SK-N-SH (cell line): ENCODE data around the gene OCA2. TPM values are rescaled to one million over a fixed set of nuclear protein-coding genes. Genes with fewer than 3 reads are reported as not detected.

Source experiments
- CTCF ChIA-PET: fragments of 300-600, 350-600 bp; formaldehyde crosslinking; extraction: SDS; loops from one replicate; lab custom pipeline; 2021; lab: Yijun Ruan, JAX
- POLR2A ChIA-PET: fragments of 350-600 bp; sonication (Branson Sonifier 250); formaldehyde crosslinking; extraction: SDS; loops from one replicate; lab custom pipeline; 2020; ENCODE audit warnings: antibody characterized with exemption, inconsistent platforms; lab: Yijun Ruan, JAX
- DNase-seq: peaks from one replicate; pipeline ENCODE4 v3.0.0; 2012
- H2AFZ ChIP-seq: fragments of 200-600 bp; sonication (generic); 2 replicates; pipeline ENCODE4 v1.8.1; 2016; ENCODE audit warnings: antibody characterized with exemption, mild to moderate bottlenecking, low read depth
- H3F3A ChIP-seq: fragments of 200-600 bp; sonication (generic); replicated peaks from 2 replicates; pipeline ENCODE3; 2016; ENCODE audit warnings: antibody characterized with exemption, mild to moderate bottlenecking; ENCODE audit not compliant: insufficient read depth
- H3K27ac ChIP-seq, 2 experiments: fragments of 200-500 bp in 1 of 2; fragments of 200-600 bp in 1 of 2; sonication (Bioruptor generic) in 1 of 2; sonication (generic), shearing (Covaris generic) in 1 of 2; 2 replicates each; pipeline versions ENCODE4 v1.5.1 to v1.6.1; 2014 to 2016; ENCODE audit warnings: low read depth in 2 of 2, inconsistent platforms in 1 of 2, low read length in 1 of 2, mild to moderate bottlenecking in 1 of 2, mixed read lengths in 1 of 2
- H3K27me3 ChIP-seq: fragments of 200-600 bp; sonication (generic), shearing (Covaris generic); 2 replicates; pipeline ENCODE4 v1.6.1; 2016; ENCODE audit warnings: mixed run types; ENCODE audit not compliant: insufficient read depth
- H3K36me3 ChIP-seq, 2 experiments: fragments of 200-500 bp in 1 of 2; fragments of 200-600 bp in 1 of 2; sonication (Bioruptor generic) in 1 of 2; sonication (generic) in 1 of 2; replicated peaks in 1 of 2; 2 replicates each; pipeline versions ENCODE3 to v1.5.1; 2014 to 2016; ENCODE audit warnings: low read length in 1 of 2, mild to moderate bottlenecking in 1 of 2; ENCODE audit not compliant: insufficient read depth in 2 of 2, control insufficient read depth in 1 of 2
- H3K4me1 ChIP-seq, 2 experiments: fragments of 200-500 bp in 1 of 2; fragments of 200-600 bp in 1 of 2; sonication (Bioruptor generic) in 1 of 2; sonication (generic), shearing (Covaris generic) in 1 of 2; 2 replicates each; pipeline versions ENCODE4 v1.5.1 to v1.6.1; 2014 to 2016; ENCODE audit warnings: low read depth in 1 of 2, low read length in 1 of 2, mixed run types in 1 of 2; ENCODE audit not compliant: insufficient read depth in 2 of 2, control insufficient read depth in 1 of 2
- H3K4me2 ChIP-seq: fragments of 200-600 bp; sonication (generic), shearing (Covaris generic); 2 replicates; pipeline ENCODE4 v1.6.1; 2017; ENCODE audit warnings: mixed run types
- H3K4me3 ChIP-seq, 2 experiments: fragments of 200-500 bp in 1 of 2; fragments of 200-600 bp in 1 of 2; sonication (Bioruptor generic) in 1 of 2; sonication (generic), shearing (Covaris generic) in 1 of 2; 2 replicates each; pipeline versions ENCODE4 v1.5.1 to v1.8.1; 2014 to 2016; ENCODE audit warnings: low read depth in 2 of 2, inconsistent platforms in 1 of 2, low read length in 1 of 2, mild to moderate bottlenecking in 1 of 2, mixed read lengths in 1 of 2, moderate library complexity in 1 of 2
- H3K79me2 ChIP-seq: fragments of 200-600 bp; sonication (generic); 2 replicates; pipeline ENCODE4 v1.8.1; 2017; ENCODE audit warnings: mild to moderate bottlenecking; ENCODE audit not compliant: insufficient read depth
- H3K9ac ChIP-seq: fragments of 200-600 bp; sonication (generic); 2 replicates; pipeline ENCODE4 v1.6.1; 2017; ENCODE audit warnings: mixed run types
- H3K9me2 ChIP-seq: fragments of 200-600 bp; sonication (generic); 2 replicates; pipeline ENCODE4 v1.6.1; 2017; ENCODE audit warnings: mixed run types
- H3K9me3 ChIP-seq: fragments of 200-600 bp; sonication (generic); 2 replicates; pipeline ENCODE4 v1.6.1; 2017; ENCODE audit warnings: mixed run types, mild to moderate bottlenecking, moderate library complexity
- H4K20me1 ChIP-seq: fragments of 200-600 bp; sonication (generic); 2 replicates; pipeline ENCODE4 v1.6.1; 2017; ENCODE audit warnings: mild to moderate bottlenecking, mixed run types; ENCODE audit not compliant: insufficient read depth
- ELF1 ChIP-seq: IDR thresholded peaks from 2 replicates; pipeline ENCODE4 v1.4.0; 2012
- FOXM1 ChIP-seq: IDR thresholded peaks from 2 replicates; pipeline ENCODE4 v1.4.0; 2012; ENCODE audit warnings: low read depth, mild to moderate bottlenecking
- GABPA ChIP-seq: IDR thresholded peaks from 2 replicates; pipeline ENCODE4 v1.4.0; 2012; ENCODE audit warnings: low read depth, mild to moderate bottlenecking
- GATA2 ChIP-seq: sonication (generic); formaldehyde crosslinking; IDR thresholded peaks from 2 replicates; pipeline ENCODE4 v1.5.0; 2020; ENCODE audit warnings: mild to moderate bottlenecking, missing genetic modification reagents
- MAX ChIP-seq: IDR thresholded peaks from 2 replicates; pipeline ENCODE4 v1.4.0; 2012; ENCODE audit warnings: low read depth
- MEF2A ChIP-seq: IDR thresholded peaks from 2 replicates; pipeline ENCODE4 v1.4.0; 2012; ENCODE audit warnings: low read depth, borderline replicate concordance
- NRF1 ChIP-seq: IDR thresholded peaks from 2 replicates; pipeline ENCODE4 v1.6.1; 2012; ENCODE audit warnings: low read depth, mild to moderate bottlenecking, low read length
- RAD21 ChIP-seq: IDR thresholded peaks from 2 replicates; pipeline ENCODE4 v1.6.1; 2012; ENCODE audit warnings: mild to moderate bottlenecking, low read length
- RCOR1 ChIP-seq: fragments of 150-350 bp; IDR thresholded peaks from 2 replicates; pipeline ENCODE4 v1.6.1; 2017; ENCODE audit warnings: antibody characterized with exemption, low read length
- RFX5 ChIP-seq: IDR thresholded peaks from 2 replicates; pipeline ENCODE4 v1.6.1; 2012; ENCODE audit warnings: mild to moderate bottlenecking, improper control_type of control experiment, low read length
- RXRA ChIP-seq: IDR thresholded peaks from 2 replicates; pipeline ENCODE4 v1.4.0; 2012; ENCODE audit warnings: low read depth, mild to moderate bottlenecking, borderline replicate concordance
- SMC3 ChIP-seq: IDR thresholded peaks from 2 replicates; pipeline ENCODE4 v1.6.1; 2012; ENCODE audit warnings: low read depth, low read length, improper control_type of control experiment
- TAF1 ChIP-seq: IDR thresholded peaks from 2 replicates; pipeline ENCODE4 v1.6.1; 2012; ENCODE audit warnings: low read depth, mild to moderate bottlenecking, low read length, moderate library complexity, borderline replicate concordance
- TCF12 ChIP-seq: IDR thresholded peaks from 2 replicates; pipeline ENCODE4 v1.4.0; 2012
- YY1 ChIP-seq: IDR thresholded peaks from 2 replicates; pipeline ENCODE4 v1.4.0; 2012; ENCODE audit warnings: low read depth, mild to moderate bottlenecking
- WGBS: methylation state at CpG from one replicate; pipeline ENCODE4 v1.1.6; 2017; ENCODE audit warnings: low lambda C conversion rate; 5-methylcytosine and 5-hydroxymethylcytosine counted together
- polyA plus RNA-seq, 3 experiments: library from polyadenylated mRNA; depleted of rRNA; stranded (reverse); fragments of >200 nt; gene quantifications; 2 replicates each; pipeline ENCODE4 v1.2.3, GENCODE V29; 2012
- TF ChIP-seq, protein P1 (sequence below): IDR thresholded peaks from 2 replicates; pipeline ENCODE4 v1.4.0; 2012; ENCODE audit warnings: low read depth, borderline replicate concordance
- TF ChIP-seq, protein P2 (sequence below): fragments of 150-350 bp; IDR thresholded peaks from 2 replicates; pipeline ENCODE4 v1.6.1; 2017; ENCODE audit warnings: antibody characterized with exemption, low read length, low read depth, borderline replicate concordance
- TF ChIP-seq, protein P3 (sequence below): fragments of 200-600 bp; sonication (generic); IDR thresholded peaks from 2 replicates; pipeline ENCODE4 v1.6.1; 2017; ENCODE audit warnings: antibody characterized with exemption, mild to moderate bottlenecking, moderate library complexity
- TF ChIP-seq, protein P4 (sequence below): fragments of 150-350 bp; IDR thresholded peaks from 2 replicates; pipeline ENCODE4 v1.6.1; 2016; ENCODE audit warnings: mild to moderate bottlenecking, low read depth, low read length

The OCA2 gene
- polyA plus RNA-seq, 1 of the 3 experiments (the other 2 are of a cell fraction), result 0.16 TPM

- no peaks in the 10 kb centered on the region for H3K9me2 ChIP-seq
- TF ChIP-seq SMC3 (no peak), FOXM1 (no peak), MEF2A (no peak), ELF1 (no peak), GABPA (no peak), MAX (no peak), RXRA (no peak), YY1 (no peak)
- TF ChIP-seq, protein P1, sequence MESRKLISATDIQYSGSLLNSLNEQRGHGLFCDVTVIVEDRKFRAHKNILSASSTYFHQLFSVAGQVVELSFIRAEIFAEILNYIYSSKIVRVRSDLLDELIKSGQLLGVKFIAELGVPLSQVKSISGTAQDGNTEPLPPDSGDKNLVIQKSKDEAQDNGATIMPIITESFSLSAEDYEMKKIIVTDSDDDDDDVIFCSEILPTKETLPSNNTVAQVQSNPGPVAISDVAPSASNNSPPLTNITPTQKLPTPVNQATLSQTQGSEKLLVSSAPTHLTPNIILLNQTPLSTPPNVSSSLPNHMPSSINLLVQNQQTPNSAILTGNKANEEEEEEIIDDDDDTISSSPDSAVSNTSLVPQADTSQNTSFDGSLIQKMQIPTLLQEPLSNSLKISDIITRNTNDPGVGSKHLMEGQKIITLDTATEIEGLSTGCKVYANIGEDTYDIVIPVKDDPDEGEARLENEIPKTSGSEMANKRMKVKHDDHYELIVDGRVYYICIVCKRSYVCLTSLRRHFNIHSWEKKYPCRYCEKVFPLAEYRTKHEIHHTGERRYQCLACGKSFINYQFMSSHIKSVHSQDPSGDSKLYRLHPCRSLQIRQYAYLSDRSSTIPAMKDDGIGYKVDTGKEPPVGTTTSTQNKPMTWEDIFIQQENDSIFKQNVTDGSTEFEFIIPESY, result no peak
- WGBS, result 43% methylated on average over 12 of the region's 12 CpGs
Measured at GRCh38 chr15:28002136-28002861, 96.8 kb downstream of the OCA2 start.

DNA sequence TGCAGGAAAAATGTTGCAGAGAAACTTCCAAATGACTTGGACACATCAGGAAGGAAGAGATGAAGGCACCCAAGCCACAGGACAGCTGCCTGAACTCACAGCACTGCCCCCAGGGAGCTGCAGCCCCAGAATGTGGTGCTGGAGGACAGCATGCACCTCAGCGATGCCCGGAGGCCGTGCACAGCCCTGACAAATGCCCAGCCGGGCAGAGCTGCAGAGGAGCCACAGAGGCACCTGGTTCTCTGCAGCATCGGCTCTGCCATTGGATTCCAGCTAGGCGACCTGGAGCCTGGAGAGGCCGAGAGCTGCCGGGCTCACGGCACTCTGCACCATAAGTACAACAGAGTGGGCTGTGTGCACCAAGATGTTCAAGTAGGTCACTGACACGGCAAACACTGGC is 97.5 kb downstream of the OCA2 start:
- Histone ChIP-seq H3K4me2 (no peak overlapping the region), H3K9me2 (no peaks in the 10 kb centered on the region), H3K9me3 (no peaks in the 10 kb centered on the region), H3F3A (no peaks in the 10 kb centered on the region), H4K20me1 (no peaks in the 10 kb centered on the region), H3K4me1 (no peaks in the 10 kb centered on the region), H3K9ac (no peak overlapping the region), H3K36me3 (no peaks in the 10 kb centered on the region), H3K27me3 (no peaks in the 10 kb centered on the region), H3K27ac (no peak overlapping the region), H3K79me2 (no peaks in the 10 kb centered on the region), H3K4me3 (no peak overlapping the region), H2AFZ (no peak overlapping the region)
- 56% methylated on average over 6 of the region's 10 CpGs for WGBS
- DNase-seq, result no peak
- CTCF ChIA-PET, result interaction anchor here (1.4 to 1.8 kb wide), 2 partner anchors 20 to 84 kb away, joined by 6 to 8 read pairs; no protein-coding TSS in a partner anchor
- POLR2A ChIA-PET, result no interaction called here
- TF ChIP-seq, protein P1, result no peak
- no peak for TF ChIP-seq GABPA
- TF ChIP-seq, protein P2, sequence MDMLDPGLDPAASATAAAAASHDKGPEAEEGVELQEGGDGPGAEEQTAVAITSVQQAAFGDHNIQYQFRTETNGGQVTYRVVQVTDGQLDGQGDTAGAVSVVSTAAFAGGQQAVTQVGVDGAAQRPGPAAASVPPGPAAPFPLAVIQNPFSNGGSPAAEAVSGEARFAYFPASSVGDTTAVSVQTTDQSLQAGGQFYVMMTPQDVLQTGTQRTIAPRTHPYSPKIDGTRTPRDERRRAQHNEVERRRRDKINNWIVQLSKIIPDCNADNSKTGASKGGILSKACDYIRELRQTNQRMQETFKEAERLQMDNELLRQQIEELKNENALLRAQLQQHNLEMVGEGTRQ, result no peak
- TF ChIP-seq, protein P3, sequence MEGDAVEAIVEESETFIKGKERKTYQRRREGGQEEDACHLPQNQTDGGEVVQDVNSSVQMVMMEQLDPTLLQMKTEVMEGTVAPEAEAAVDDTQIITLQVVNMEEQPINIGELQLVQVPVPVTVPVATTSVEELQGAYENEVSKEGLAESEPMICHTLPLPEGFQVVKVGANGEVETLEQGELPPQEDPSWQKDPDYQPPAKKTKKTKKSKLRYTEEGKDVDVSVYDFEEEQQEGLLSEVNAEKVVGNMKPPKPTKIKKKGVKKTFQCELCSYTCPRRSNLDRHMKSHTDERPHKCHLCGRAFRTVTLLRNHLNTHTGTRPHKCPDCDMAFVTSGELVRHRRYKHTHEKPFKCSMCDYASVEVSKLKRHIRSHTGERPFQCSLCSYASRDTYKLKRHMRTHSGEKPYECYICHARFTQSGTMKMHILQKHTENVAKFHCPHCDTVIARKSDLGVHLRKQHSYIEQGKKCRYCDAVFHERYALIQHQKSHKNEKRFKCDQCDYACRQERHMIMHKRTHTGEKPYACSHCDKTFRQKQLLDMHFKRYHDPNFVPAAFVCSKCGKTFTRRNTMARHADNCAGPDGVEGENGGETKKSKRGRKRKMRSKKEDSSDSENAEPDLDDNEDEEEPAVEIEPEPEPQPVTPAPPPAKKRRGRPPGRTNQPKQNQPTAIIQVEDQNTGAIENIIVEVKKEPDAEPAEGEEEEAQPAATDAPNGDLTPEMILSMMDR, result no peak
- TF ChIP-seq RAD21, result no peak
- no peak for TF ChIP-seq RXRA
- TF ChIP-seq RFX5, result no peak
- no peak for TF ChIP-seq FOXM1
- TF ChIP-seq RCOR1, result no peak
- no peak for TF ChIP-seq TAF1
- TF ChIP-seq, protein P4, sequence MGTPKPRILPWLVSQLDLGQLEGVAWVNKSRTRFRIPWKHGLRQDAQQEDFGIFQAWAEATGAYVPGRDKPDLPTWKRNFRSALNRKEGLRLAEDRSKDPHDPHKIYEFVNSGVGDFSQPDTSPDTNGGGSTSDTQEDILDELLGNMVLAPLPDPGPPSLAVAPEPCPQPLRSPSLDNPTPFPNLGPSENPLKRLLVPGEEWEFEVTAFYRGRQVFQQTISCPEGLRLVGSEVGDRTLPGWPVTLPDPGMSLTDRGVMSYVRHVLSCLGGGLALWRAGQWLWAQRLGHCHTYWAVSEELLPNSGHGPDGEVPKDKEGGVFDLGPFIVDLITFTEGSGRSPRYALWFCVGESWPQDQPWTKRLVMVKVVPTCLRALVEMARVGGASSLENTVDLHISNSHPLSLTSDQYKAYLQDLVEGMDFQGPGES, result no peak
- no peak for TF ChIP-seq NRF1
- TF ChIP-seq GATA2 (CRISPR knock-in tag), result no peak
- TF ChIP-seq TCF12, result no peak

More at GRCh38 chr15:28002136-28002861, 96.8 kb downstream of the OCA2 start:
- CTCF ChIA-PET, result interaction anchor here (1.4 to 1.8 kb wide), 2 partner anchors 19 to 83 kb away, joined by 6 to 8 read pairs; no protein-coding TSS in a partner anchor
- no peaks in the 10 kb centered on the region for H3K79me2 ChIP-seq
- H3K4me2 ChIP-seq, result no peak overlapping the region
- POLR2A ChIA-PET, result no interaction called here
- no peak overlapping the region for H2AFZ ChIP-seq
- no peak overlapping the region for H3K27ac ChIP-seq
- H3K27me3 ChIP-seq, result no peaks in the 10 kb centered on the region
- H3K4me1 ChIP-seq, result no peaks in the 10 kb centered on the region
- H3K9me3 ChIP-seq, result no peaks in the 10 kb centered on the region
- H4K20me1 ChIP-seq, result no peaks in the 10 kb centered on the region
- H3F3A ChIP-seq, result no peaks in the 10 kb centered on the region
- H3K36me3 ChIP-seq, result no peaks in the 10 kb centered on the region
- no peak overlapping the region for H3K9ac ChIP-seq
- H3K4me3 ChIP-seq, result no peak overlapping the region
- no peak for DNase-seq
